Upper lobe of right lung (tissue), 1 donor: Measurements from ENCODE around the gene TNF. TPM values are rescaled to one million over a fixed set of nuclear protein-coding genes. Genes with fewer than 3 reads are reported as not detected.

ENCODE experiments used
- ATAC-seq: fragments of 200-7000 bp; cut with Tn5 transposase; one replicate; pipeline ENCODE4 v1.9.1; 2020; ENCODE audit warnings: mild to moderate bottlenecking, moderate library complexity
- DNase-seq: peaks from one replicate; pipeline ENCODE4 v3.0.0-alpha.2; 2020
- H3K27ac ChIP-seq: fragments of 200-600 bp; one replicate; pipeline ENCODE4 v1.8.0; 2022
- H3K27me3 ChIP-seq: fragments of 200-600 bp; one replicate; pipeline ENCODE4 v1.8.0; 2022; ENCODE audit warnings: mild to moderate bottlenecking
- H3K36me3 ChIP-seq: fragments of 200-600 bp; one replicate; pipeline ENCODE4 v1.8.0; 2022
- H3K4me1 ChIP-seq: fragments of 200-600 bp; one replicate; pipeline ENCODE4 v1.8.0; 2022
- H3K4me3 ChIP-seq: fragments of 200-600 bp; one replicate; pipeline ENCODE4 v1.8.0; 2022; ENCODE audit warnings: mild to moderate bottlenecking
- H3K9me3 ChIP-seq: fragments of 200-600 bp; one replicate; pipeline ENCODE4 v1.8.0; 2022
- intact Hi-C: fragments of 100-400 bp; cut with DNase I; formaldehyde crosslinking; loops from one replicate; pipeline ENCODE4 v1.11.0; 2022
- total RNA-seq: library from RNA; stranded (reverse); fragmentation: NEBNext Ultra II Directional; extraction: Animal tissue kit (Norgen Biotek cat#: 25700); gene quantifications from one replicate; pipeline ENCODE4 v1.2.1, GENCODE V29; 2021
- TF ChIP-seq, protein P1 (sequence below): fragments of 200-600 bp; IDR thresholded peaks from one replicate; pipeline ENCODE4 v1.8.0; 2022; ENCODE audit warnings: antibody characterized with exemption
- donor health status: DM: no; HTN: yes; CAD: no; lungs with severe emphysema.

TNF gene
- total RNA-seq, 1 donor from 2014 or later = 2.4 TPM

DNA sequence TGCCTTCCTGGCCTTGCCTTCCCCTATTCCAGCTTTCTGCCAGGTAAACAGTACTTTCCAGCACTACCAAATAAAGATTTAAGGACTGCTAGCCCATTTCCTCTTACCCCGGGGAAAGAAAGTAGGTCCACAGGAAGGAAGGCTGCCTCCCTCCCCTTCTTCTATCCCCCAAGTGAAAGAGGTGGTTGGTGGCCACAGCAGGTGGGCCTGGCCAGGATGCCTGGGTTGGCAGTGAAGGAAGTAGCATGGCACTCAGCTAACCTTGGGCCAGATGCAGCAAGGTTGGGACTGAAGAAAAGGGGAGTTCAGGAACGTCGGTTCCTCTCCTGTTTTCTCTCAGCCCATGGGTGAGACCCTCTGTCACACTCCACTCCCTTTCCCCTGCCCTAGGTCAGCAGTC lies 19.1 kb upstream of the TNF start:
- DNase-seq = no peak
- no peak overlapping the region for H3K27ac ChIP-seq
- TF ChIP-seq, protein P1, sequence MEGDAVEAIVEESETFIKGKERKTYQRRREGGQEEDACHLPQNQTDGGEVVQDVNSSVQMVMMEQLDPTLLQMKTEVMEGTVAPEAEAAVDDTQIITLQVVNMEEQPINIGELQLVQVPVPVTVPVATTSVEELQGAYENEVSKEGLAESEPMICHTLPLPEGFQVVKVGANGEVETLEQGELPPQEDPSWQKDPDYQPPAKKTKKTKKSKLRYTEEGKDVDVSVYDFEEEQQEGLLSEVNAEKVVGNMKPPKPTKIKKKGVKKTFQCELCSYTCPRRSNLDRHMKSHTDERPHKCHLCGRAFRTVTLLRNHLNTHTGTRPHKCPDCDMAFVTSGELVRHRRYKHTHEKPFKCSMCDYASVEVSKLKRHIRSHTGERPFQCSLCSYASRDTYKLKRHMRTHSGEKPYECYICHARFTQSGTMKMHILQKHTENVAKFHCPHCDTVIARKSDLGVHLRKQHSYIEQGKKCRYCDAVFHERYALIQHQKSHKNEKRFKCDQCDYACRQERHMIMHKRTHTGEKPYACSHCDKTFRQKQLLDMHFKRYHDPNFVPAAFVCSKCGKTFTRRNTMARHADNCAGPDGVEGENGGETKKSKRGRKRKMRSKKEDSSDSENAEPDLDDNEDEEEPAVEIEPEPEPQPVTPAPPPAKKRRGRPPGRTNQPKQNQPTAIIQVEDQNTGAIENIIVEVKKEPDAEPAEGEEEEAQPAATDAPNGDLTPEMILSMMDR = no peak
- no peaks in the 10 kb centered on the region for H3K27me3 ChIP-seq
- H3K4me1 ChIP-seq = peaks cover 44% of the 10 kb centered on the region
- H3K9me3 ChIP-seq = no peaks in the 10 kb centered on the region
- H3K4me3 ChIP-seq = no peak overlapping the region
- ATAC-seq = no peak
- intact Hi-C loops = no loop called here
- H3K36me3 ChIP-seq = peaks cover 42% of the 10 kb centered on the region

GRCh38 chr6:31557443-31558317 lies 17.7 kb upstream of the TNF start:
- peaks cover 42% of the 10 kb centered on the region for H3K36me3 ChIP-seq
- ATAC-seq (no peak), DNase-seq (no peak)
- H3K4me3 ChIP-seq = no peak overlapping the region
- TF ChIP-seq, protein P1 = no peak
- intact Hi-C loops = no loop called here
- H3K4me1 ChIP-seq = peaks cover 51% of the 10 kb centered on the region
- no peaks in the 10 kb centered on the region for H3K27me3 ChIP-seq
- no peaks in the 10 kb centered on the region for H3K9me3 ChIP-seq
- H3K27ac ChIP-seq = peak overlapping the region; percentile 73

GRCh38 chr6:31558318-31558625 lies 17.1 kb upstream of the TNF start:
- Histone ChIP-seq H3K4me1 (peaks cover 51% of the 10 kb centered on the region), H3K4me3 (no peak overlapping the region), H3K36me3 (peaks cover 38% of the 10 kb centered on the region), H3K27me3 (no peaks in the 10 kb centered on the region), H3K9me3 (no peaks in the 10 kb centered on the region), H3K27ac (peak overlapping the region; percentile 73)
- DNase-seq (no peak), ATAC-seq (no peak)
- intact Hi-C loops = no loop called here
- TF ChIP-seq, protein P1 = no peak

DNA sequence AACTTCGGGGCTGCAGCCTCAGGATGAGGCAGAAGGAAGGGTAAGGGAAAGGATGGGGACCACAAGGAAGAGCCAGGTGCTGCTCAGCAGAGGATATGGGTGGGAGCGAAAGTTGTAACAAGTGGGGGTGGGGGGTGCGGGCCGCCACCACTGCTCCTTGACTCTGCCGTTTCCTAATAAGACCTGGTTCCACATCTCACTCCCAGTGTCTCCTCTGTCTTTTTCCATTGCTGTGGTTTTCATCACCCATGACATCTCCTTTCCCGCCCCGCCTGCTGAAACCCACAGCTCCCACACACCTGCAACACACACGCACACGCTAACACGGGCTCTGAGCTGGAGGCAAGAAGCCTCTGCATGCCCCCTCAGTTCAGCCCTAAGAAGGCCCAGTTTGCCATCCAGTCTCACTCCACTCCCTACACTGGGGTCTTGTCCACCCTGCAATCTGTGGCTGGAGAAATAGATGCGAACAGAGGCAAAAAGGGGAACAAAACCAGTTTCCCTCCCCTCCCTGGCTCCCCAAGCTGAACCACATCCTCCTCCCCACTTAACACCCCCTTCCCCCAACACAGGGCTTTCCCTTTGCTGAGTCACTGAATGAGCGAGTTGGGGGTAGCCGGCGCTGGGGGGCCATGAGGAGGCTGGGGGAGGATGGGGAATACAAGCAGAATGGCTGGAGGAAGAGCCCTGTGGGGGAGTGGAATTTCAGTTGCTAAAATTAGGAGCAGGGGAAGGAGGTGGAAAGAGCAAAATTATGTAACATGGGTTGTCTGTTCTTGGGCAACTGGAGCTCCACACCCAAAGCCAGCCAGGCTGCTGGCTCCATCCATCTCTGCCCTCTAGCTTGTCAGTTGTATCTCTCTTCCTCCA lies 16.5 kb upstream of the TNF start:
- peak; percentile 85 for ATAC-seq
- Histone ChIP-seq H3K4me1 (peaks cover 51% of the 10 kb centered on the region), H3K27ac (peak overlapping the region; percentile 73), H3K4me3 (no peak overlapping the region), H3K27me3 (no peaks in the 10 kb centered on the region), H3K36me3 (peaks cover 34% of the 10 kb centered on the region), H3K9me3 (no peaks in the 10 kb centered on the region)
- TF ChIP-seq, protein P1 = no peak
- DNase-seq = peak; percentile 74
- intact Hi-C loops = no loop called here

DNA sequence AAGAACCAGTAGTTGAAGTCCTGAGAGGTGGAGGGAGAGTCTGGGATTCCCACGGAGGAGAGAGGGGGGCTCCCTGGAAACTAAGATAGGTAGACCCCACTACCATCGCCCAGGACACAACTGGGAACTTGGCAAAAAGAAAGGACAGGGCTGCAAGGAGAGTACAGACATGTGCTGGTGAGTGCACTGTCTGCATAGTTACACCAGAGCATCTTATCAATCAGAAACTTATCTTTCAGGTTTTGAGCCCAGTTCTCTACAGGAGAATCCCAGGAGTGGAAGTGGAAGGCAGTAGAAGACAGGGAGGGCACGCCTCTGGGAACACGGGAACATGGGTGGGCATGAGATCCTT lies 15.8 kb upstream of the TNF start:
- Histone ChIP-seq H3K9me3 (no peaks in the 10 kb centered on the region), H3K4me1 (peaks cover 51% of the 10 kb centered on the region), H3K36me3 (peaks cover 27% of the 10 kb centered on the region), H3K4me3 (no peak overlapping the region), H3K27me3 (no peaks in the 10 kb centered on the region), H3K27ac (peak overlapping the region; percentile 73)
- intact Hi-C loops = no loop called here
- TF ChIP-seq, protein P1 = no peak
- DNase-seq (no peak), ATAC-seq (no peak)
